GM18873 (cell line): ENCODE data around the gene G6PC3.
A peak's percentile ranks its signal among the peaks of the same experiment; 100 is the strongest.

Source experiments
- ATAC-seq: cut with Tn5 transposase; IDR thresholded peaks from one replicate; pipeline ENCODE4 v1.9.1; 2021; ENCODE audit warnings: mild to moderate bottlenecking, moderate library complexity, moderate number of reproducible peaks; ENCODE audit not compliant: unreplicated experiment, low FRiP score

G6PC3 gene

GRCh38 chr17:44120851-44121605 is 50.5 kb downstream of the G6PC3 start:
- ATAC-seq: no peak

GRCh38 chr17:44121997-44122815 is 51.7 kb downstream of the G6PC3 start:
- no peak for ATAC-seq

- ATAC-seq: peak; percentile 12
These were observed 52.4 kb downstream of the G6PC3 start for GRCh38 chr17:44122816-44123355.

- ATAC-seq: peak; percentile 79
These were observed 53.0 kb downstream of the G6PC3 start, which contains the start of gene HDAC5 for GRCh38 chr17:44123356-44124117. TSS of gene HDAC5 (minus strand) at chr17:44123641. CDS start at chr17:44117515, 6,126 bp downstream.

GRCh38 chr17:44124118-44124438 is 53.5 kb downstream of the G6PC3 start:
- no peak for ATAC-seq
